Brain microvascular endothelial cell (primary cell): ENCODE data around the gene PPP2R5A.

Experiments
- DNase-seq: peaks from one replicate; pipeline ENCODE4 v3.0.0-alpha.2; 2020
- H3K27ac ChIP-seq: fragments of 250-450 bp; sonication (Bioruptor Pico); 2 replicates; pipeline ENCODE4 v1.5.1; 2020; ENCODE audit warnings: mild to moderate bottlenecking, moderate library complexity
- H3K27me3 ChIP-seq: fragments of 250-450 bp; sonication (Bioruptor Pico); replicated peaks from 2 replicates; pipeline ENCODE4 v1.5.1; 2020; ENCODE audit warnings: mild to moderate bottlenecking
- H3K36me3 ChIP-seq: fragments of 250-450 bp; sonication (Bioruptor Pico); replicated peaks from 2 replicates; pipeline ENCODE4 v1.5.1; 2020; ENCODE audit warnings: mild to moderate bottlenecking
- H3K4me3 ChIP-seq: 2 replicates; pipeline ENCODE4 v1.5.1; 2011; ENCODE audit warnings: low read depth, mild to moderate bottlenecking, control low read depth, low read length, moderate library complexity
- CTCF ChIP-seq: IDR thresholded peaks from 2 replicates; pipeline ENCODE4 v1.5.1; 2011; ENCODE audit warnings: low read depth, mild to moderate bottlenecking, moderate library complexity, low read length, control low read depth, inconsistent platforms; ENCODE audit errors: missing control alignments
- in situ Hi-C: cut with HindIII; loops from 2 replicates; pipeline ENCODE4 v1.10.0; 2017; ENCODE audit warnings: low sequenced_read_pairs, low pct_ligation_motif_present

Gene PPP2R5A

GRCh38 chr1:212284744-212285684 is at the start of gene PPP2R5A:
Gene PPP2R5A, plus strand, starts transcription at chr1:212285410. Its CDS starts 701 bp downstream, at chr1:212286111.
- no peaks in the 10 kb centered on the region for H3K36me3 ChIP-seq
- in situ Hi-C loops, result no loop called here
- H3K27ac ChIP-seq, result peak within 1 kb of the TSS; percentile 88
- peak; percentile 11 for TF ChIP-seq CTCF
- H3K4me3 ChIP-seq, result peak within 1 kb of the TSS; percentile 82
- H3K27me3 ChIP-seq, result no peaks in the 10 kb centered on the region
- DNase-seq, result peak; percentile 99

GRCh38 chr1:212235857-212236256 is 49.4 kb upstream of the PPP2R5A start:
- no peaks in the 10 kb centered on the region for H3K27me3 ChIP-seq
- DNase-seq, result no peak
- H3K27ac ChIP-seq, result no peak overlapping the region
- no peaks in the 10 kb centered on the region for H3K36me3 ChIP-seq
- no peak for TF ChIP-seq CTCF
- H3K4me3 ChIP-seq, result no peak overlapping the region
- in situ Hi-C loops, result no loop called here

DNA sequence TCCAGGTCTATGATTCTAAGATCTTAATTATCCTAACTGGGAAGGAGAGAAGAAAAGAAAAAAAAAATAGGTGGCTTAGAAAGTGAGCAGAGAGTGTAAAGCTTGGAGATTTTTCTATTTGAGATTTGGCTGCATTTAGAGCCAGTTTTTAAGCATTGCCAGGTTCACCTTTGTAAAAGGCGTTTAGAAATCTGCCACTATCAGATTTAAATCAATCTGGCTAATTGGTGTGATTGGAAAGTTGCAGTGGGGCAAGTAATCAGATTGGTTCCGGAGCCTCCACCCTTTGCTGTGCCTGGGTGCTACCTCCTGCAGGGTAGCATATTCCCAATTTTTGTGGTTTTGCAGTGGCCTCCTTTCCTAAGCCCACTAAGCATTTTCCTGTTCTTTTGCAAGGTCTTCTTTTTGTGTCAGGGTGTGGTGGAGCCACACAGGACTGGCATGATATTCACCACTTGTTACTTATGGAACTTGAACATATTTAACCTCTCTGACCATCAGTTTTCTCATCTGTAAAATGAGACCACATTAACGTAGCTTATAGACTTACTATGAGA is 48.5 kb upstream of the PPP2R5A start:
- in situ Hi-C loops, result no loop called here
- Histone ChIP-seq H3K27me3 (no peaks in the 10 kb centered on the region), H3K36me3 (no peaks in the 10 kb centered on the region), H3K27ac (no peak overlapping the region), H3K4me3 (no peak overlapping the region)
- DNase-seq, result no peak
- TF ChIP-seq CTCF, result no peak

DNA sequence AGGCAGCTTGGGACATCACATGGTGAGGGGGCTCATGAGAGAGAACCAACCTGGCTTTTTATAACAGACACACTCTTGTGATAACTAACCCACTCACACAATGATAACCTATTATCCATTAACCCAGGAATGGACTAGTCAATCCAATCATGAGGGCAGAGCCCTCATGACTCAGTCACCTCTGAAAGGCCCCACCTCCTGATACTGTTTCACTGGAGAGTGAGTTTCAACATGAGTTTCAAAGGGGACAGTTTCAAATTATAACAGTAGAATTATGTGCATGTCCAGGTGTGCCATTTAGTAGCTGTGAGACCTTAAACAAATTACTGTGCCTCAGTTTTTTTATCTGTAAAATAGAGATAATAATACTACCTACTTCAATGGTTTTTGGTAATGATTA is 47.6 kb upstream of the PPP2R5A start:
- in situ Hi-C loops, result no loop called here
- no peak for DNase-seq
- Histone ChIP-seq H3K27me3 (no peaks in the 10 kb centered on the region), H3K4me3 (no peak overlapping the region), H3K36me3 (no peaks in the 10 kb centered on the region), H3K27ac (no peak overlapping the region)
- no peak for TF ChIP-seq CTCF

DNA sequence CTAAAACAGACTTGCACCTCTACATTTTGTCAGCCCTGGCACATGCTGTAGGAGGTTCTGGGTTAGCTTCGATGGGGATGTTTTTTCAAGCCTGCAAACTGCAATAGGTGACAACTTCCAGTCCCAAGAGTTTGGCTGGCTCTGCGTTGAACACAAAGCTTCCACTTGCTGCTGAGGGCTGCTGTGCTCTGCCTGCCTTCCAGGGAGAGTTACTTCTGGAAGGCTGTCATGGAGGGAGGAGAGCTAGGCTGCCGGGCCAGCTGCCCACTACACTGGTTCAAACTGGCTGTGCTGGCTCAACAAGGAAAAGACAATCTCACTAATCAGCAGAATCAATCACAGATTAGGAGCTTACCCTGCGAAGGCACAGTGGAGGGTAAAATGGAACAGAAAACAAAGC is 46.7 kb upstream of the PPP2R5A start:
- in situ Hi-C loops, result no loop called here
- Histone ChIP-seq H3K27me3 (no peaks in the 10 kb centered on the region), H3K36me3 (no peaks in the 10 kb centered on the region), H3K27ac (no peak overlapping the region), H3K4me3 (no peak overlapping the region)
- no peak for TF ChIP-seq CTCF
- DNase-seq, result no peak
